Measurements from ENCODE around the gene MYRIP.

DNA sequence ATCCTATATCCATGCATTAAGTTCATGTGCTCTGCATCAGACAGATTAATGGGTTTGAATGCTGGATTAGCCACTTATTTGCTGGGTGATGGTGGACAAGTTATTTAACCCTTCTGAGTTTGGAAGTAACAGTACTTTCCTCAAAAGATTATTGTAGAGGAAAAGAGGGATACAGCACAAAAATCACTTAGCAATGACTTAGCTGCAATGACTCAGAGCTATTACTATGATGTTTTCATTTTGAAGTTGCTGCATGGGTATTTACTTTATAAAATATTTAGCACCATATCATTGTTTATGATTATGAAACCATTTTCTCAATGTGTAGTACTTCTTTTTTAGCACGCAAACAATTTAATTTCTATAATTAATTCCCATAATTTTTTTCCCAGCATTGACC lies 248.4 kb downstream of the MYRIP start:
- TF ChIP-seq POLR2AphosphoS5 (IDR thresholded peaks at IDR 0.05; ENCODE audit: low read depth, low read length) (no peak), POLR2A (IDR thresholded peaks at IDR 0.05; ENCODE audit: low read depth, low read length) (no peak), TAF1 (IDR thresholded peaks at IDR 0.05; ENCODE audit: borderline replicate concordance, low read depth, low read length) (no peak)

Measured in GM12892 (cell line).